NCI-H226 (cell line): ENCODE data around the gene MYO15B.
"Not testable (repeated sequence)": the region's sequence is repeated elsewhere in the genome, so short reads cannot be mapped to it uniquely, and the experiment has no call there.

Experiments used
- DNase-seq: peaks from one replicate; pipeline ENCODE4 v3.0.0-alpha.2; 2015

The MYO15B gene

GRCh38 chr17:75626496-75627038 lies 39.0 kb downstream of the MYO15B start:
- DNase-seq: no peak

- no peak for DNase-seq
Measured at GRCh38 chr17:75627094-75627493, 39.5 kb downstream of the MYO15B start.

- DNase-seq: no peak
Measured at GRCh38 chr17:75628425-75628824, 40.8 kb downstream of the MYO15B start.

GRCh38 chr17:75629157-75629556 lies 41.6 kb downstream of the MYO15B start:
- no peak for DNase-seq

- DNase-seq: no peak
Measured at GRCh38 chr17:75630071-75630917, 42.7 kb downstream of the MYO15B start.

- no peak for DNase-seq
Measured at GRCh38 chr17:75631353-75631752, 43.8 kb downstream of the MYO15B start.

GRCh38 chr17:75632428-75632827 lies 44.8 kb downstream of the MYO15B start:
- no peak for DNase-seq

- peak; percentile 92 for DNase-seq
Measured at GRCh38 chr17:75632863-75633485, 45.4 kb downstream of the MYO15B start, which contains the start of gene SMIM5. SMIM5 (plus strand) TSS chr17:75633434; CDS start chr17:75640202, 6,768 bp downstream.

GRCh38 chr17:75633486-75634375 lies 46.1 kb downstream of the MYO15B start:
- peak; percentile 85 for DNase-seq

GRCh38 chr17:75634376-75634740 lies 46.8 kb downstream of the MYO15B start:
- DNase-seq: no peak

- DNase-seq: no peak
Measured at GRCh38 chr17:75634754-75635609, 47.4 kb downstream of the MYO15B start.

GRCh38 chr17:75635610-75636202 lies 48.1 kb downstream of the MYO15B start:
- DNase-seq: peak; percentile 49

GRCh38 chr17:75636381-75637142 lies 49.0 kb downstream of the MYO15B start:
- DNase-seq: no peak

GRCh38 chr17:75637143-75637538 lies 49.5 kb downstream of the MYO15B start:
- no peak for DNase-seq

- DNase-seq: no peak
Measured at GRCh38 chr17:75637551-75637950, 50.0 kb downstream of the MYO15B start.

GRCh38 chr17:75638039-75638438 lies 50.4 kb downstream of the MYO15B start:
- DNase-seq: not testable (repeated sequence)

- no peak for DNase-seq
Measured at GRCh38 chr17:75638893-75639292, 51.3 kb downstream of the MYO15B start.

- DNase-seq: no peak
Measured at GRCh38 chr17:75639327-75639726, 51.7 kb downstream of the MYO15B start.

- no peak for DNase-seq
Measured at GRCh38 chr17:75639771-75640555, 52.4 kb downstream of the MYO15B start.

GRCh38 chr17:75640556-75641119 lies 53.0 kb downstream of the MYO15B start:
- DNase-seq: no peak
